HEK293 (cell line): ENCODE results near the gene SLC35E2B.
A peak's percentile ranks its signal among the peaks of the same experiment; 100 is the strongest.
"Not testable (repeated sequence)": the region's sequence is repeated elsewhere in the genome, so short reads cannot be mapped to it uniquely, and the experiment has no call there.

Experiments
- CTCF ChIA-PET: fragments of 350-600 bp; formaldehyde crosslinking; extraction: SDS; loops from one replicate; lab custom pipeline; 2021; ENCODE audit warnings: antibody characterized with exemption; lab: Yijun Ruan, JAX
- POLR2A ChIA-PET: fragments of 300-600 bp; formaldehyde crosslinking; extraction: SDS; loops from one replicate; lab custom pipeline; 2020; ENCODE audit warnings: antibody characterized with exemption, inconsistent platforms; lab: Yijun Ruan, JAX
- H3K27ac ChIP-seq: fragments of 200-500 bp; sonication (Bioruptor generic); 2 replicates; pipeline ENCODE4 v1.5.1; 2014; ENCODE audit warnings: low read depth, low read length, control low read depth, inconsistent platforms; ENCODE audit errors: extremely low read depth
- H3K36me3 ChIP-seq, 2 experiments: fragments of 200-500 bp in 1 of 2; sonication (Bioruptor generic) in 1 of 2; 1 replicate in 1 of 2; 2 replicates in 1 of 2; pipeline ENCODE4 v1.5.1; 2014 to 2017; ENCODE audit warnings: inconsistent platforms in 2 of 2, low read length in 2 of 2; ENCODE audit not compliant: control insufficient read depth in 2 of 2, insufficient read depth in 1 of 2
- H3K4me1 ChIP-seq: fragments of 200-500 bp; sonication (Bioruptor generic); 2 replicates; pipeline ENCODE4 v1.5.1; 2014; ENCODE audit warnings: mild to moderate bottlenecking, low read length, inconsistent platforms; ENCODE audit not compliant: control insufficient read depth, insufficient read depth
- H3K4me3 ChIP-seq: 2 replicates; pipeline ENCODE4 v1.5.1; 2011; ENCODE audit warnings: low read depth, mild to moderate bottlenecking, control low read depth, low read length, moderate library complexity
- H3K9me3 ChIP-seq: fragments of 200-500 bp; sonication (Bioruptor generic); 2 replicates; pipeline ENCODE4 v1.5.1; 2014; ENCODE audit warnings: low read depth, low read length, inconsistent platforms; ENCODE audit not compliant: control insufficient read depth, insufficient read depth
- GLIS1 ChIP-seq: fragments of 450-650 bp; formaldehyde crosslinking; IDR thresholded peaks from 2 replicates; pipeline ENCODE4 v1.5.1; 2016; ENCODE audit warnings: missing biosample characterization, missing genetic modification characterization
- MYNN ChIP-seq: fragments of 450-650 bp; formaldehyde crosslinking; IDR thresholded peaks from 2 replicates; pipeline ENCODE4 v1.5.1; 2016; ENCODE audit warnings: missing biosample characterization, missing genetic modification characterization, borderline replicate concordance
- ZEB2 ChIP-seq: fragments of 450-650 bp; formaldehyde crosslinking; IDR thresholded peaks from 2 replicates; pipeline ENCODE4 v1.5.1; 2016; ENCODE audit warnings: missing biosample characterization, missing genetic modification characterization
- ZNF133 ChIP-seq: fragments of 450-650 bp; formaldehyde crosslinking; IDR thresholded peaks from 2 replicates; pipeline ENCODE4 v1.5.1; 2016; ENCODE audit warnings: missing biosample characterization, missing genetic modification characterization
- ZNF155 ChIP-seq: fragments of 450-650 bp; formaldehyde crosslinking; IDR thresholded peaks from 2 replicates; pipeline ENCODE4 v1.5.1; 2016; ENCODE audit warnings: missing biosample characterization, missing genetic modification characterization
- ZNF2 ChIP-seq: fragments of 450-650 bp; formaldehyde crosslinking; IDR thresholded peaks from 2 replicates; pipeline ENCODE4 v1.5.1; 2016; ENCODE audit warnings: missing biosample characterization, missing genetic modification characterization
- ZNF24 ChIP-seq: fragments of 450-650 bp; formaldehyde crosslinking; IDR thresholded peaks from 2 replicates; pipeline ENCODE4 v1.5.1; 2016; ENCODE audit warnings: missing biosample characterization, missing genetic modification characterization
- ZNF324 ChIP-seq: fragments of 450-650 bp; formaldehyde crosslinking; IDR thresholded peaks from 2 replicates; pipeline ENCODE4 v1.5.1; 2016; ENCODE audit warnings: missing biosample characterization, missing genetic modification characterization
- ZNF335 ChIP-seq: fragments of 450-650 bp; formaldehyde crosslinking; conservative IDR thresholded peaks from 2 replicates; pipeline ENCODE4 v1.5.1; 2016; ENCODE audit warnings: missing biosample characterization, missing genetic modification characterization
- ZNF391 ChIP-seq: fragments of 450-650 bp; formaldehyde crosslinking; IDR thresholded peaks from 2 replicates; pipeline ENCODE4 v1.5.1; 2016; ENCODE audit warnings: low read depth, missing biosample characterization, missing genetic modification characterization, borderline replicate concordance
- ZNF394 ChIP-seq: fragments of 450-650 bp; formaldehyde crosslinking; IDR thresholded peaks from 2 replicates; pipeline ENCODE4 v1.5.1; 2016; ENCODE audit warnings: missing biosample characterization, missing genetic modification characterization, mild to moderate bottlenecking, moderate library complexity, borderline replicate concordance
- TF ChIP-seq, protein P1 (sequence below): fragments of 450-650 bp; formaldehyde crosslinking; IDR thresholded peaks from 2 replicates; pipeline ENCODE4 v1.5.1; 2016; ENCODE audit warnings: missing biosample characterization, missing genetic modification characterization
- TF ChIP-seq, protein P2 (sequence below): fragments of 450-650 bp; formaldehyde crosslinking; conservative IDR thresholded peaks from 2 replicates; pipeline ENCODE4 v1.5.1; 2016; ENCODE audit warnings: low read depth, missing biosample characterization, missing genetic modification characterization

SLC35E2B gene

GRCh38 chr1:1724035-1724864 is 31.7 kb upstream of the SLC35E2B start, which contains the start of gene CDK11A (continued):
- TF ChIP-seq, protein P1, sequence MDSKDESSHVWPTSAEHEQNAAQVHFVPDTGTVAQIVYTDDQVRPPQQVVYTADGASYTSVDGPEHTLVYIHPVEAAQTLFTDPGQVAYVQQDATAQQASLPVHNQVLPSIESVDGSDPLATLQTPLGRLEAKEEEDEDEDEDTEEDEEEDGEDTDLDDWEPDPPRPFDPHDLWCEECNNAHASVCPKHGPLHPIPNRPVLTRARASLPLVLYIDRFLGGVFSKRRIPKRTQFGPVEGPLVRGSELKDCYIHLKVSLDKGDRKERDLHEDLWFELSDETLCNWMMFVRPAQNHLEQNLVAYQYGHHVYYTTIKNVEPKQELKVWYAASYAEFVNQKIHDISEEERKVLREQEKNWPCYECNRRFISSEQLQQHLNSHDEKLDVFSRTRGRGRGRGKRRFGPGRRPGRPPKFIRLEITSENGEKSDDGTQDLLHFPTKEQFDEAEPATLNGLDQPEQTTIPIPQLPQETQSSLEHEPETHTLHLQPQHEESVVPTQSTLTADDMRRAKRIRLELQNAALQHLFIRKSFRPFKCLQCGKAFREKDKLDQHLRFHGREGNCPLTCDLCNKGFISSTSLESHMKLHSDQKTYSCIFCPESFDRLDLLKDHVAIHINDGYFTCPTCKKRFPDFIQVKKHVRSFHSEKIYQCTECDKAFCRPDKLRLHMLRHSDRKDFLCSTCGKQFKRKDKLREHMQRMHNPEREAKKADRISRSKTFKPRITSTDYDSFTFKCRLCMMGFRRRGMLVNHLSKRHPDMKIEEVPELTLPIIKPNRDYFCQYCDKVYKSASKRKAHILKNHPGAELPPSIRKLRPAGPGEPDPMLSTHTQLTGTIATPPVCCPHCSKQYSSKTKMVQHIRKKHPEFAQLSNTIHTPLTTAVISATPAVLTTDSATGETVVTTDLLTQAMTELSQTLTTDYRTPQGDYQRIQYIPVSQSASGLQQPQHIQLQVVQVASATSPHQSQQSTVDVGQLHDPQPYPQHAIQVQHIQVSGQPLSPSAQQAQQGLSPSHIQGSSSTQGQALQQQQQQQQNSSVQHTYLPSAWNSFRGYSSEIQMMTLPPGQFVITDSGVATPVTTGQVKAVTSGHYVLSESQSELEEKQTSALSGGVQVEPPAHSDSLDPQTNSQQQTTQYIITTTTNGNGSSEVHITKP (tag by site-specific recombination): peak; percentile 44; the same call in 1 of the 2 replicates
- TF ChIP-seq ZEB2: peak; percentile 98
- peak; percentile 18; the same call in 1 of the 2 replicates for TF ChIP-seq ZNF391 (tag by site-specific recombination)
- peak; percentile 47; the same call in 1 of the 2 replicates for TF ChIP-seq GLIS1
- TF ChIP-seq ZNF24 (tag by site-specific recombination): 0 out of 2 replicates have a peak, but pooled peaks have one; percentile 45
- TF ChIP-seq ZNF324 (tag by site-specific recombination): peak; percentile 41; the same call in 1 of the 2 replicates
- TF ChIP-seq, protein P2, sequence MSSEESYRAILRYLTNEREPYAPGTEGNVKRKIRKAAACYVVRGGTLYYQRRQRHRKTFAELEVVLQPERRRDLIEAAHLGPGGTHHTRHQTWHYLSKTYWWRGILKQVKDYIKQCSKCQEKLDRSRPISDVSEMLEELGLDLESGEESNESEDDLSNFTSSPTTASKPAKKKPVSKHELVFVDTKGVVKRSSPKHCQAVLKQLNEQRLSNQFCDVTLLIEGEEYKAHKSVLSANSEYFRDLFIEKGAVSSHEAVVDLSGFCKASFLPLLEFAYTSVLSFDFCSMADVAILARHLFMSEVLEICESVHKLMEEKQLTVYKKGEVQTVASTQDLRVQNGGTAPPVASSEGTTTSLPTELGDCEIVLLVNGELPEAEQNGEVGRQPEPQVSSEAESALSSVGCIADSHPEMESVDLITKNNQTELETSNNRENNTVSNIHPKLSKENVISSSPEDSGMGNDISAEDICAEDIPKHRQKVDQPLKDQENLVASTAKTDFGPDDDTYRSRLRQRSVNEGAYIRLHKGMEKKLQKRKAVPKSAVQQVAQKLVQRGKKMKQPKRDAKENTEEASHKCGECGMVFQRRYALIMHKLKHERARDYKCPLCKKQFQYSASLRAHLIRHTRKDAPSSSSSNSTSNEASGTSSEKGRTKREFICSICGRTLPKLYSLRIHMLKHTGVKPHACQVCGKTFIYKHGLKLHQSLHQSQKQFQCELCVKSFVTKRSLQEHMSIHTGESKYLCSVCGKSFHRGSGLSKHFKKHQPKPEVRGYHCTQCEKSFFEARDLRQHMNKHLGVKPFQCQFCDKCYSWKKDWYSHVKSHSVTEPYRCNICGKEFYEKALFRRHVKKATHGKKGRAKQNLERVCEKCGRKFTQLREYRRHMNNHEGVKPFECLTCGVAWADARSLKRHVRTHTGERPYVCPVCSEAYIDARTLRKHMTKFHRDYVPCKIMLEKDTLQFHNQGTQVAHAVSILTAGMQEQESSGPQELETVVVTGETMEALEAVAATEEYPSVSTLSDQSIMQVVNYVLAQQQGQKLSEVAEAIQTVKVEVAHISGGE (tag by site-specific recombination): peak; percentile 96
- peak; percentile 86 for TF ChIP-seq ZNF335 (tag by site-specific recombination)
- TF ChIP-seq ZNF2 (tag by site-specific recombination): 0 out of 2 replicates have a peak, but pooled peaks have one; percentile 20
- TF ChIP-seq, all 188 proteins: peak for 41; not testable (repeated sequence) for 147

DNA sequence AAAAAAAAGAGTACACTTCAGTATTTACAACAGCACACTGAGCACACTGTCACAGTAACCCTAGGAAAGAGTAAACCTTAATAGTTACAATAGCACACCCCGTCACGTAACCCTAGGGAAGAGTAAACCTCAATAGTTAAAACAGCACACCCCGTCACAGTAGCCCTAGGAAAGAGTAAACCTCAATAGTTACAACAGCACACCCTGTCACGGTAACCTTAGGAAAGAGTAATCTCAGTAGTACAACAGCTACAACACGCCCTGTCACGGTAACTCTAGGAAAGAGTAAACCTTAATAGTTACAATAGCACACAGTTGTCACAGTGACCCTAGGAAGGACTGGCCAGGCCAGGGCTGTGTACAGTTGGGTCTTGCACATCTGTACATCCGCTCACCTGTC is 28.6 kb upstream of the SLC35E2B start:
- no peaks in the 10 kb centered on the region for H3K9me3 ChIP-seq
- CTCF ChIA-PET: interaction anchor here (0.6 kb wide), 1 partner anchor 10 kb away, joined by 3 read pairs; no protein-coding TSS in a partner anchor
- no peaks in the 10 kb centered on the region for H3K4me1 ChIP-seq
- TF ChIP-seq ZNF394 (tag by site-specific recombination) (no peak), ZNF155 (no peak), ZEB2 (no peak), ZNF133 (tag by site-specific recombination) (no peak), MYNN (no peak)
- no peak overlapping the region for H3K4me3 ChIP-seq
- H3K36me3 ChIP-seq: peaks cover 19 to 49% of the 10 kb centered on the region in 2 experiments; a peak in 2 of 3 replicates
- no peak overlapping the region for H3K27ac ChIP-seq
- POLR2A ChIA-PET: no interaction called here

- H3K27ac ChIP-seq, H3K4me3 ChIP-seq, H3K4me1 ChIP-seq, CTCF ChIA-PET, H3K9me3 ChIP-seq, POLR2A ChIA-PET: not testable (repeated sequence)
- H3K36me3 ChIP-seq: peaks cover 10 to 52% of the 10 kb centered on the region in 2 experiments; a peak in 2 of 3 replicates
Observed at GRCh38 chr1:1715109-1715883, 22.7 kb upstream of the SLC35E2B start.

DNA sequence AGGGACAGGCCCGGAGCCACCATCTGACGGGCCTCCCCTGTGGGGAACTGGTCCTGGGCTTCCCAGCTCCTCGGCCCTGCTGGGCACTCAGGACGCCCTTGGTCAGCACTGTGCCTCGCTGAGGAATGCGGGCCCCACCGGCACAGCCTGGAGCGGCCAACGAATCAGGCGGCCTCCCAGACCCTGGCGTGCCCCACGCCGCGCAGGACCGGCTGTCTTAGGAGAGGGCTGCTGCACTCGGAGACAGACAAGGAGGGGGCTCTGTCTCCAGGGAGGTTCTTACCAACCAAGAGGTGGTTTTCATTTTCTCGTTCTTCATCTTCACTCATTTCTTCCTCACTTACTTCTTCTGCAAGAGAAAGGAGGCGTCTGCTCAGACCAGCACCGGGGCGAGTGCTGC is 15.3 kb upstream of the SLC35E2B start:
- H3K4me1 ChIP-seq, POLR2A ChIA-PET, H3K9me3 ChIP-seq, CTCF ChIA-PET, H3K27ac ChIP-seq, H3K4me3 ChIP-seq: not testable (repeated sequence)
- H3K36me3 ChIP-seq: peaks cover 0 to 23% of the 10 kb centered on the region in 2 experiments; a peak in 2 of 3 replicates

DNA sequence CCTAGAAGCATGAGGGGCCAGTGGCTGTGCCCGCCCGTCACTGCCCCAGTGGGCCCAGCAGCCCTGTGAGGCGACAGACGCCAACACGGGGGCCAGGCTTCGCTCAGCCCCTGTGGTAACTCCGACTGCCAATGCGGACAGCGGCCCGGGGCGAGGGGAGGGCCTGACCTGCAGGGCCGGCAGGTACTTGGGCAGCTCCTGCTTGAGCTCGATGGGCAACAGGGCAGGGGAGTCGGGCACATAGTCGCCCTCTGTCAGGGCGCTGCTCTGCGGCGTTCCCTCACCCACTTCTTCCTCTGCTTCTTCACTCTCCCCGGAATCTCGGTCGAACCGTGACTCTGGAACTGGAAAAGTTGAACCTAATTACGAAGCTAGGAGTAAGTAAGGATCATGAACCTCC is 14.6 kb upstream of the SLC35E2B start:
- peaks cover 0 to 23% of the 10 kb centered on the region in 2 experiments; a peak in 2 of 3 replicates for H3K36me3 ChIP-seq
- POLR2A ChIA-PET, H3K4me1 ChIP-seq, CTCF ChIA-PET, H3K4me3 ChIP-seq, H3K27ac ChIP-seq, H3K9me3 ChIP-seq: not testable (repeated sequence)

DNA sequence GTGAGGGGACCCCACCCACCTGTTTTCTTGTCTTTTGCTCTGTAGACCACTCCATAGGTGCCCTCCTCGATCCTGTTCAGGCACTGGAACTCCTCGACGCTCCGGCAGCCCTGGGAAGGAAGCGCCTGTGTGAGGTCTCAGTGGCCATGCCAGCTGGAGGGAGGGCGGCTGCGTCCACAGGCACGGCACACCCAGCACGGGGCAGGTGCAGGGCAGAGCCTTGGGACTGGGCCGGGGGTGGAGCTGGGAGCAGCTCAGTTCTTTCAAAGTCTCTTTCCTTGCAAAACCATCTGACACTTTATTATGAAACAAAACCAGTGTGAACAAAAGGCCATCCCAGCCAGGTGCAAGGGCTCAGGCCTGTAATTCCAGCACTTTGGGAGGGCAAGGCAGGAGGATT is 13.0 kb upstream of the SLC35E2B start:
- H3K4me1 ChIP-seq, H3K4me3 ChIP-seq, H3K9me3 ChIP-seq, CTCF ChIA-PET, H3K27ac ChIP-seq: not testable (repeated sequence)
- POLR2A ChIA-PET: interaction anchor here (0.9 kb wide), 1 partner anchor 19 kb away, joined by 3 read pairs; no protein-coding TSS in a partner anchor
- peaks cover 0 to 23% of the 10 kb centered on the region in 2 experiments; a peak in 2 of 3 replicates for H3K36me3 ChIP-seq
